IPS-18a (cell line): ENCODE measurements around the gene ITPKA.

Experiments
- H3K27ac ChIP-seq: one replicate; pipeline ENCODE4 v1.5.1; 2013; ENCODE audit warnings: low read length
- H3K27me3 ChIP-seq: one replicate; pipeline ENCODE4 v1.6.1; 2013; ENCODE audit warnings: mild to moderate bottlenecking, low read length; ENCODE audit not compliant: control insufficient read depth, insufficient read depth
- H3K36me3 ChIP-seq: one replicate; pipeline ENCODE4 v1.6.1; 2013; ENCODE audit warnings: low read depth, low read length; ENCODE audit not compliant: control insufficient read depth
- H3K4me1 ChIP-seq: one replicate; pipeline ENCODE4 v1.6.1; 2013; ENCODE audit warnings: low read depth, low read length; ENCODE audit not compliant: control insufficient read depth
- H3K4me3 ChIP-seq: one replicate; pipeline ENCODE4 v1.5.1; 2013; ENCODE audit warnings: low read length
- H3K9ac ChIP-seq: one replicate; pipeline ENCODE4 v1.6.1; 2013; ENCODE audit warnings: mild to moderate bottlenecking, low read length, moderate library complexity
- H3K9me3 ChIP-seq: one replicate; pipeline ENCODE4 v1.6.1; 2013; ENCODE audit warnings: low read depth, low read length; ENCODE audit not compliant: control insufficient read depth

The ITPKA gene

GRCh38 chr15:41492597-41493204 lies 973 bp upstream of the ITPKA start:
- Histone ChIP-seq H3K9me3 (no peaks in the 10 kb centered on the region), H3K36me3 (no peaks in the 10 kb centered on the region), H3K4me3 (peak overlapping the region; percentile 61), H3K27ac (no peak overlapping the region), H3K4me1 (peaks cover 9% of the 10 kb centered on the region), H3K9ac (no peak overlapping the region), H3K27me3 (peaks cover 74% of the 10 kb centered on the region)

GRCh38 chr15:41493902-41494189 lies 172 bp downstream of the ITPKA start:
- H3K4me3 ChIP-seq, result peak overlapping the region; percentile 38
- no peak overlapping the region for H3K9ac ChIP-seq
- no peak overlapping the region for H3K27ac ChIP-seq
- H3K4me1 ChIP-seq, result peaks cover 9% of the 10 kb centered on the region
- peaks cover 85% of the 10 kb centered on the region for H3K27me3 ChIP-seq
- H3K36me3 ChIP-seq, result no peaks in the 10 kb centered on the region
- no peaks in the 10 kb centered on the region for H3K9me3 ChIP-seq

GRCh38 chr15:41494190-41494921 lies 682 bp downstream of the ITPKA start:
- Histone ChIP-seq H3K4me3 (peak overlapping the region; percentile 38), H3K9me3 (no peaks in the 10 kb centered on the region), H3K36me3 (no peaks in the 10 kb centered on the region), H3K27me3 (peaks cover 91% of the 10 kb centered on the region), H3K4me1 (peaks cover 9% of the 10 kb centered on the region), H3K27ac (no peak overlapping the region), H3K9ac (no peak overlapping the region)

- Histone ChIP-seq H3K36me3 (no peaks in the 10 kb centered on the region), H3K4me1 (peaks cover 9% of the 10 kb centered on the region), H3K4me3 (peak overlapping the region; percentile 38), H3K27me3 (peaks cover 98% of the 10 kb centered on the region), H3K9ac (no peak overlapping the region), H3K9me3 (no peaks in the 10 kb centered on the region), H3K27ac (no peak overlapping the region)
Observed at GRCh38 chr15:41494922-41495735, 1.5 kb downstream of the ITPKA start.

DNA sequence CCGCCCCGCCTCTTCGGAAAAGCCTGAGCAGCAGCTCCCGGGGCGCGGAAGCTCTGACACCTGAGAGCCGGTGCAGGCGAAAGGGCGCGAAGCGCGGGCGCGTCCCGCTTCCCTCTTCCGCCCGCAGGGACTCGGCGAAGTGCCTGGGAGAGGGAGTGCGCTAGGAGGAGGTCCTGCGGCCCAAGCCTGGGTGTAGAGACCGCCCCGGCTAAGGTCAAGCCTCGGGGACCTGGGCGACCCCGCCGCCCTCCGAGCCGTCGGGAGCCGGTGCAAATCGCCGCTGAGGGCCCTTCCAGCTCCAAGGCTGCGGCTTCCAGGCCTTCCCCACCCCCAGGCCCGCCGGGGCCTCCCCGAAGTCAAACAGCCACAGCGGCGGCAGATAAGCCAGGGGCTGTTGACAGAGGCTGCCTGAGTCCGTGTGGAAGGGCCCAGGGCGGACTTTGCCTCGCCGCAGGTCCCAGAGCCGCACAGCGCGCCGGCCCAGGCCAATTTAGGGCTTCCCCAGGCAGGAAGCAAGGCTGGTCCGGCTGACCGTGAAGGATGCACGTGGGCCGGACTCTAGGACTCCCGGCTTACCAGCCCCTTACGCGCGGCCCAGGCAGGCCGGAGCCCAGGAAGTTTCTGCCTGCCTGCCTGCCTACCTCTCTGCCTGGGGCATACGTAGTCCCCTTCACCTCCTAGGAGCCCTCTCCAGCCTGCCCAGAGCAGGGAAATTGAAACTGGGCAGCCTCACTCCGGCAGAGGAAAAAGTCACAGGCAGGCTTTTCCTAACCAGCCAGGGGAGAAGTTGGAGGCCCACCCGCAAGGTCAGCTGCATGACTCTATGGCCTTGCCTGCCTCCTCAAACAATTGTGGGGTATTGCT lies 2.3 kb downstream of the ITPKA start:
- peak overlapping the region; percentile 38 for H3K4me3 ChIP-seq
- H3K36me3 ChIP-seq, result no peaks in the 10 kb centered on the region
- H3K27ac ChIP-seq, result no peak overlapping the region
- H3K4me1 ChIP-seq, result peaks cover 10% of the 10 kb centered on the region
- H3K9ac ChIP-seq, result no peak overlapping the region
- H3K9me3 ChIP-seq, result no peaks in the 10 kb centered on the region
- peaks cover 98% of the 10 kb centered on the region for H3K27me3 ChIP-seq

DNA sequence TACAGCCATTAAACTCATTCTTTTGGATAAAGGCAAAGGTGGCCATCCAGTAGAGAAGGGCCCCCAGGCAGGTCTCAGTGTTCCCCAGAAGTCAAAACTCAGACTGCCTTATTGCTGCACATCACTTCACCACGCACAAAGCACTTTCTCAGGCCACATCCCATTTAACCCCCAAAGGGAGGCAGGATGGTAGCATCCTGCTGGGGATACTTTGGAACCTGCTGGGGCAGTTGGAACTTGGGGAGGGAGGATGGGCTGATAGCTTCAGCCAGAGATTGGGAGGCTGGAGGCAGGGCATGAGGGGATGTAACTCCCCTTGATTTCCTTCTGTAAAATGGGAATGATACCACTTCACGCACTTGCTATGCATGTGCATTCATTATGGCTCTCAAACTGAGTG lies 5.0 kb downstream of the ITPKA start:
- Histone ChIP-seq H3K4me1 (peaks cover 6% of the 10 kb centered on the region), H3K27ac (no peak overlapping the region), H3K36me3 (no peaks in the 10 kb centered on the region), H3K9ac (no peak overlapping the region), H3K27me3 (peaks cover 99% of the 10 kb centered on the region), H3K4me3 (no peak overlapping the region), H3K9me3 (no peaks in the 10 kb centered on the region)

- H3K36me3 ChIP-seq, result no peaks in the 10 kb centered on the region
- H3K9me3 ChIP-seq, result no peaks in the 10 kb centered on the region
- H3K27me3 ChIP-seq, result peaks cover 100% of the 10 kb centered on the region
- H3K4me1 ChIP-seq, result peaks cover 6% of the 10 kb centered on the region
- no peak overlapping the region for H3K27ac ChIP-seq
- H3K9ac ChIP-seq, result no peak overlapping the region
- no peak overlapping the region for H3K4me3 ChIP-seq
Observed at GRCh38 chr15:41499109-41499851, 5.6 kb downstream of the ITPKA start.

- Histone ChIP-seq H3K9ac (no peak overlapping the region), H3K27ac (no peak overlapping the region), H3K27me3 (peaks cover 99% of the 10 kb centered on the region), H3K4me3 (peak overlapping the region; percentile 48), H3K4me1 (peaks cover 6% of the 10 kb centered on the region), H3K9me3 (no peaks in the 10 kb centered on the region), H3K36me3 (no peaks in the 10 kb centered on the region)
Observed at GRCh38 chr15:41501191-41501917, 7.7 kb downstream of the ITPKA start.

- no peak overlapping the region for H3K27ac ChIP-seq
- no peak overlapping the region for H3K9ac ChIP-seq
- H3K27me3 ChIP-seq, result peaks cover 97% of the 10 kb centered on the region
- peaks cover 6% of the 10 kb centered on the region for H3K4me1 ChIP-seq
- H3K4me3 ChIP-seq, result peak overlapping the region; percentile 48
- H3K36me3 ChIP-seq, result no peaks in the 10 kb centered on the region
- no peaks in the 10 kb centered on the region for H3K9me3 ChIP-seq
Observed at GRCh38 chr15:41501931-41502794, 8.5 kb downstream of the ITPKA start.
